HG02885 (cell line): Measurements from ENCODE around the gene PAK1IP1.
"Not testable (repeated sequence)": the region's sequence is repeated elsewhere in the genome, so short reads cannot be mapped to it uniquely, and the experiment has no call there.

Source experiments
- ATAC-seq: cut with Tn5 transposase; IDR thresholded peaks from one replicate; pipeline ENCODE4 v1.9.1; 2021; ENCODE audit warnings: mild to moderate bottlenecking; ENCODE audit not compliant: unreplicated experiment, poor library complexity

The PAK1IP1 gene

GRCh38 chr6:10736731-10737130, 42.0 kb downstream of the PAK1IP1 start:
- ATAC-seq, result no peak

DNA sequence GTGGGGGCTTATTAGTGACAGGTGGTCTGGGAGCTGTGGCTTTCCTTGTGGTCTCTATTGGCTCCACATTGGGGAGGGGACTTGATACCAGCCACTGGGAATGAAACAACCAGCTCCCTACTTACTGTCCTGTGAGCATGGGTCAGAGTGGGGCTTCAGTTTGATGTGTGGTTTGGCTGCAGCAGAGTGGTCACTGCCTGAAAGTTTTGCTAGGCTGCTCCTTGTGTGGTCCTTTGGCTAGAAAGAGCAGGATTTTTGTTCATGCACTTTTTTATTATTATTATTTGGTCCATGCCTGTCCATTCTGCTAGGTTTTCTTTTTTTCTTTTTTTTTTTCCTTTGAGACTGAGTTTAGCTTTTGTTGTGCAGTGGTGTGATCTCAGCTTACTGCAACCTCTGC, 45.3 kb downstream of the PAK1IP1 start:
- no peak for ATAC-seq

DNA sequence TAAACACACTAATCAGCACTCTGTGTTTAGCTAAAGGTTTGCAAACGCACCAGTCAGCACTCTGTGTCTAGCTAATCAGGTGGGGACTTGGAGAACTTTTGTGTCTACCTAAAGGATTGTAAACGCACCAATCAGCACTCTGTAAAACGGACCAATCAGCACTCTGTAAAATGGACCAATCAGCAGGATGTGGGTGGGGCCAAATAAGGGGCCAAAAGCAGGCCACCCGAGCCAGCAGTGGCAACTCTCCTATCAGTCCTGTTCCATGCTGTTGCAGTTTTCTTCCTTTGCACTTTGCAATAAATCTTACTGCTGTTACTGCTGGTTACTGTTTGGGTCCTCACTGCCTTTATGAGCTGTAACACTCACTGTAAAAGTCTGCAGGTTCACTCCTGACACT, 46.9 kb downstream of the PAK1IP1 start:
- not testable (repeated sequence) for ATAC-seq

DNA sequence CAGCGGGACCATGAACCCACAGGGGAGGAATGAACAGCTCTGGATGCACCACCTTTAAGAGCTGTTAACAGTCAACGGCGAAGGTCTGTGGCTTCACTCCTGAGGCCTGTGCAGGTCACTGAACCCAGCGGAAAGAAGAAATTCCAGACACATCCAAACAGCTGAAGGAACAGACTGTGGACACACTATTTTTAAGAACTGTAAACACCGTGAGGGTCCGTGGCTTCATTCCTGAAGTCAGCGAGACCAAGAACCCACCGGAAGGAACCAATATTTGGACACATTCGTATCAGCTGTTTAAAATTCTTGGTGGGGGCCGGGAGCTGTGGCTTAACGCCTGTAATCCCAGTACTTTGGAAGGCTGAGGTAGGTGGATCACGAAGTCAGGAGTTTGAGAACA, 47.5 kb downstream of the PAK1IP1 start:
- no peak for ATAC-seq

- no peak for ATAC-seq
These were observed 48.7 kb downstream of the PAK1IP1 start for GRCh38 chr6:10743515-10743914.

DNA sequence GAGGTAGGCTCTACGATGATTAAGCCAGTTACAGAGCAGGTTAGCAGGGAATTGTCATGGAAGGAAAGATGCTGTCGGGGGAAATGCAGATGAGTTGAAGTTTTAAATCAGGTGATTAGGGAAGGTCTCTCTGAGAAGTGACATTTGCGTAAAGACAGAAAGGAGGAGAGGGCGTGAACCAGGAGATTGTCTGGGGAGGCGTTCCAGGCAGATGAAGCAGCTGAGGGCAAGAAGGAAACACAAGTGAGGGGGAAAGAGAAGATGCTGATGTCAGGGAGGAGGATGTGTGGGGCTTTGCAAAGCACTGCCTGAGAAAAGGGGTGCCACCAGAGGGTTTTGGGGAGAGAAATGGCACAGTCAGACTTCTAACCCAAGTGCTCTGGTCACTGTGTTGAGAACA, 50.3 kb downstream of the PAK1IP1 start:
- ATAC-seq, result no peak

- no peak for ATAC-seq
These were observed 52.1 kb downstream of the PAK1IP1 start for GRCh38 chr6:10746915-10747250.

- ATAC-seq, result peak; percentile 97
These were observed 52.6 kb downstream of the PAK1IP1 start, which contains the start of gene TMEM14B for GRCh38 chr6:10747251-10747972. TMEM14B (plus strand) TSS chr6:10747805; CDS start chr6:10749246, 1,441 bp downstream.

DNA sequence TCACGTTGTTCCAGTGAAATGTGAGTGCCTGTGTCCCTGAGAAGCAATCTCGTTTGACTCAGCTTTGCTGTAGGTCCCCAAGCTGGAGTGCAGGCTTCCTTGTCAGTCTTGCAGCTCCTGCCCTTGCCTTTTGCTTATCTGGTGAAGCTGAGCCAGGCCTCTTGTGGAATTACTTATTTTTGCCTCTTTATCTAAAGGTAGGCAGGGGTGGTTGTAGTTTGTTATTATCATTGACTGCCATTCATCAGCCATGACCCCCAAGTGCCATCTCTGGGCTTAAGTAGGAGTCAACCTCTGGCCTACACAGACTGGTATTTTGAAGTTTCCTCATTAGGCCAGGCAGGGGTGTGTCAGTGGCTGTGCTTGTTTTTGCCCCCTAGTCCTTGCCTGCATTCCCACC, 55.0 kb downstream of the PAK1IP1 start:
- ATAC-seq, result no peak

GRCh38 chr6:10750568-10750967, 55.8 kb downstream of the PAK1IP1 start:
- ATAC-seq, result not testable (repeated sequence)

- not testable (repeated sequence) for ATAC-seq
These were observed 57.0 kb downstream of the PAK1IP1 start for GRCh38 chr6:10751757-10752156.

- no peak for ATAC-seq
These were observed 61.3 kb downstream of the PAK1IP1 start for GRCh38 chr6:10756085-10756484.
